ENCODE data around the gene SFMBT2.

The SFMBT2 gene

GRCh38 chr10:7363700-7364099, 47.1 kb downstream of the SFMBT2 start:
- H3K4me3 ChIP-seq (ENCODE audit: low read depth, low read length), result no peak overlapping the region
- no peak for TF ChIP-seq CTCF (IDR thresholded peaks at IDR 0.05; ENCODE audit: low read depth, low read length, missing control alignments)
- no peak for DNase-seq (ENCODE audit: low read depth)
- in situ Hi-C loops (cut with HindIII; ENCODE audit: low sequenced_read_pairs), result no loop called here

- TF ChIP-seq CTCF (IDR thresholded peaks at IDR 0.05; ENCODE audit: low read depth, low read length, missing control alignments), result no peak
- DNase-seq (ENCODE audit: low read depth), result no peak
- no peak overlapping the region for H3K4me3 ChIP-seq (ENCODE audit: low read depth, low read length)
- in situ Hi-C loops (cut with HindIII; ENCODE audit: low sequenced_read_pairs), result no loop called here
Measured at GRCh38 chr10:7362471-7362870, 48.4 kb downstream of the SFMBT2 start.

- no peak for TF ChIP-seq CTCF (IDR thresholded peaks at IDR 0.05; ENCODE audit: low read depth, low read length, missing control alignments)
- H3K4me3 ChIP-seq (ENCODE audit: low read depth, low read length), result no peak overlapping the region
- no peak for DNase-seq (ENCODE audit: low read depth)
- in situ Hi-C loops (cut with HindIII; ENCODE audit: low sequenced_read_pairs), result no loop called here
Measured at GRCh38 chr10:7361316-7361715, 49.5 kb downstream of the SFMBT2 start.

- H3K4me3 ChIP-seq (ENCODE audit: low read depth, low read length), result no peak overlapping the region
- in situ Hi-C loops (cut with HindIII; ENCODE audit: low sequenced_read_pairs), result no loop called here
- TF ChIP-seq CTCF (IDR thresholded peaks at IDR 0.05; ENCODE audit: low read depth, low read length, missing control alignments), result no peak
- DNase-seq (ENCODE audit: low read depth), result no peak
Measured at GRCh38 chr10:7359954-7360353, 50.9 kb downstream of the SFMBT2 start.

- TF ChIP-seq CTCF (IDR thresholded peaks at IDR 0.05; ENCODE audit: low read depth, low read length, missing control alignments), result no peak
- in situ Hi-C loops (cut with HindIII; ENCODE audit: low sequenced_read_pairs), result no loop called here
- no peak overlapping the region for H3K4me3 ChIP-seq (ENCODE audit: low read depth, low read length)
- no peak for DNase-seq (ENCODE audit: low read depth)
Measured at GRCh38 chr10:7359356-7359755, 51.5 kb downstream of the SFMBT2 start.

GRCh38 chr10:7357193-7357592, 53.6 kb downstream of the SFMBT2 start:
- no peak overlapping the region for H3K4me3 ChIP-seq (ENCODE audit: low read depth, low read length)
- TF ChIP-seq CTCF (IDR thresholded peaks at IDR 0.05; ENCODE audit: low read depth, low read length, missing control alignments), result no peak
- in situ Hi-C loops (cut with HindIII; ENCODE audit: low sequenced_read_pairs), result no loop called here
- DNase-seq (ENCODE audit: low read depth), result no peak

Data from astrocyte of the cerebellum (primary cell).